Measurements from ENCODE around the gene TAL1.

- TF ChIP-seq PBX3 (IDR thresholded peaks at IDR 0.05) (no peak), USF2 (IDR thresholded peaks at IDR 0.05; ENCODE audit: borderline replicate concordance, low read depth, low read length) (no peak), TAF1 (IDR thresholded peaks at IDR 0.05; ENCODE audit: borderline replicate concordance, low read depth, low read length) (no peak), CTCF (IDR thresholded peaks at IDR 0.05) (no peak)
Measured at GRCh38 chr1:47189844-47190508, 42.0 kb downstream of the TAL1 start, which contains the start of gene PDZK1IP1.

Data from SK-N-SH (cell line).